ENCODE measurements around the gene CEP85. TPM values are rescaled to one million over a fixed set of nuclear protein-coding genes. Genes with fewer than 3 reads are reported as not detected.

Gene CEP85
- total RNA-seq, 4 donors from 2014 or later: 1.3 to 6.8 (median 4.7) TPM

GRCh38 chr1:26285366-26286063 lies 51.5 kb downstream of the CEP85 start:
- Histone ChIP-seq H3K4me1 (peaks cover 0 to 89% (median 40%) of the 10 kb centered on the region in 3 donors), H3K27me3 (no peaks in the 10 kb centered on the region), H3K4me3 (no peak overlapping the region), H3K27ac (peak overlapping the region in 3 of 4 donors; percentile 95 to 97 (median 95)), H3K9me3 (no peaks in the 10 kb centered on the region), H3K36me3 (no peaks in the 10 kb centered on the region)
- no CpG with 5 or more reads among the region's 19 CpGs for WGBS, 2 donors (ENCODE audit: low coverage in 1 of 2)
- TF ChIP-seq EP300 (IDR thresholded peaks at IDR 0.05): no peak
- no peak for TF ChIP-seq POLR2AphosphoS5 (IDR thresholded peaks at IDR 0.05)
- TF ChIP-seq POLR2A (IDR thresholded peaks at IDR 0.05): no peak
- TF ChIP-seq CTCF (IDR thresholded peaks at IDR 0.05): peak in 1 of 4 experiments; percentile 23
- no peak for ATAC-seq

GRCh38 chr1:26286064-26286416 lies 52.0 kb downstream of the CEP85 start:
- Histone ChIP-seq H3K27ac (peak overlapping the region in 3 of 4 donors; percentile 60 to 97 (median 95)), H3K9me3 (no peaks in the 10 kb centered on the region), H3K4me3 (no peak overlapping the region), H3K4me1 (peaks cover 0 to 89% (median 37%) of the 10 kb centered on the region in 3 donors), H3K36me3 (no peaks in the 10 kb centered on the region), H3K27me3 (no peaks in the 10 kb centered on the region)
- ATAC-seq: no peak
- WGBS, 2 donors (ENCODE audit: low coverage in 1 of 2): 67% methylated on average over 1 of the region's 2 CpGs
- no peak for TF ChIP-seq EP300 (IDR thresholded peaks at IDR 0.05)
- TF ChIP-seq POLR2A (IDR thresholded peaks at IDR 0.05): no peak
- no peak for TF ChIP-seq POLR2AphosphoS5 (IDR thresholded peaks at IDR 0.05)
- no peak for TF ChIP-seq CTCF (IDR thresholded peaks at IDR 0.05)

- WGBS, 2 donors (ENCODE audit: low coverage in 1 of 2): 58 to 59% methylated on average over 5 to 7 of the region's 8 CpGs
- H3K27ac ChIP-seq: peak overlapping the region in 3 of 4 donors; percentile 60 to 97 (median 95)
- no peaks in the 10 kb centered on the region for H3K9me3 ChIP-seq
- peaks cover 0 to 80% (median 26%) of the 10 kb centered on the region in 3 donors for H3K4me1 ChIP-seq
- ATAC-seq: peak; percentile 77
- no peak overlapping the region for H3K4me3 ChIP-seq
- H3K27me3 ChIP-seq: no peaks in the 10 kb centered on the region
- no peaks in the 10 kb centered on the region for H3K36me3 ChIP-seq
- peak; percentile 19 for TF ChIP-seq POLR2AphosphoS5 (IDR thresholded peaks at IDR 0.05)
- TF ChIP-seq POLR2A (IDR thresholded peaks at IDR 0.05): no peak
- peak in 1 of 4 experiments; percentile 7 for TF ChIP-seq CTCF (IDR thresholded peaks at IDR 0.05)
- TF ChIP-seq EP300 (IDR thresholded peaks at IDR 0.05): no peak
These were observed 53.2 kb downstream of the CEP85 start for GRCh38 chr1:26287033-26287711.

DNA sequence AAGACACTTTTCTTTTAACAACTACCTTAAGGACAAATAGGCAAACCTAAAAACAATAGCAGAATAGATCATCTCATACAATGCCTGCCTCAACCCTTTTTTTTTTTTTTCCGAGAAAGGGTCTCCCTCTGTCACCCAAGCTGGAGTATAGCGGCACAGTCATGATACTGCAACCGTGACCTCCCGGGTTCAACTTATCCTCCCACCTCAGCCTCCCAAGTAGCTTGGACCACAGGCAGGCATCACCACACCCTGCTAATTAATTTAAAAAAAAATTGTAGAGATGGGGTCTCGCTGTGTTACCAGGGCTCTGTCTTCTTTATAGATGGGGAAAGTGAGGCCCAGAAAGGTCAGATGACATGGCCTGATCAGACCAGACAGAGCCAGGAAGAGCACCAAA lies 53.8 kb downstream of the CEP85 start:
- WGBS, 2 donors (ENCODE audit: low coverage in 1 of 2): 72 to 92% methylated on average over 2 to 4 of the region's 5 CpGs
- Histone ChIP-seq H3K27ac (peak overlapping the region in 3 of 4 donors; percentile 60 to 97 (median 95)), H3K27me3 (no peaks in the 10 kb centered on the region), H3K4me1 (peaks cover 0 to 74% (median 26%) of the 10 kb centered on the region in 3 donors), H3K4me3 (no peak overlapping the region), H3K9me3 (no peaks in the 10 kb centered on the region), H3K36me3 (peaks cover 0 to 1% of the 10 kb centered on the region in 2 donors)
- TF ChIP-seq POLR2A (IDR thresholded peaks at IDR 0.05): no peak
- TF ChIP-seq CTCF (IDR thresholded peaks at IDR 0.05): no peak
- TF ChIP-seq EP300 (IDR thresholded peaks at IDR 0.05): no peak
- no peak for ATAC-seq

Data from gastroesophageal sphincter (tissue), 4 donors.